ENCODE data around the gene PRR19.

PRR19 gene

GRCh38 chr19:42293540-42293939 lies 8.4 kb upstream of the PRR19 start:
- Histone ChIP-seq H3K36me3 (ENCODE audit: insufficient read depth, low read length) (peaks cover 74% of the 10 kb centered on the region), H3K4me3 (ENCODE audit: low read length) (no peak overlapping the region), H3K9me3 (replicated peaks; ENCODE audit: low read length) (no peaks in the 10 kb centered on the region), H3K27me3 (ENCODE audit: control insufficient read depth, insufficient read depth, low read length) (no peaks in the 10 kb centered on the region), H3K9ac (ENCODE audit: low read depth, low read length) (no peak overlapping the region), H3K4me2 (ENCODE audit: low read length) (no peak overlapping the region), H3K4me1 (ENCODE audit: control insufficient read depth, insufficient read depth, low read length) (no peaks in the 10 kb centered on the region)

GRCh38 chr19:42293948-42294347 lies 8.0 kb upstream of the PRR19 start:
- Histone ChIP-seq H3K4me3 (ENCODE audit: low read length) (no peak overlapping the region), H3K4me2 (ENCODE audit: low read length) (no peak overlapping the region), H3K4me1 (ENCODE audit: control insufficient read depth, insufficient read depth, low read length) (no peaks in the 10 kb centered on the region), H3K36me3 (ENCODE audit: insufficient read depth, low read length) (peaks cover 70% of the 10 kb centered on the region), H3K9ac (ENCODE audit: low read depth, low read length) (no peak overlapping the region), H3K27me3 (ENCODE audit: control insufficient read depth, insufficient read depth, low read length) (no peaks in the 10 kb centered on the region), H3K9me3 (replicated peaks; ENCODE audit: low read length) (no peaks in the 10 kb centered on the region)

GRCh38 chr19:42294471-42295137 lies 7.3 kb upstream of the PRR19 start:
- no peak overlapping the region for H3K9ac ChIP-seq (ENCODE audit: low read depth, low read length)
- peaks cover 63% of the 10 kb centered on the region for H3K36me3 ChIP-seq (ENCODE audit: insufficient read depth, low read length)
- no peak overlapping the region for H3K4me3 ChIP-seq (ENCODE audit: low read length)
- H3K27me3 ChIP-seq (ENCODE audit: control insufficient read depth, insufficient read depth, low read length): no peaks in the 10 kb centered on the region
- no peak overlapping the region for H3K4me2 ChIP-seq (ENCODE audit: low read length)
- no peaks in the 10 kb centered on the region for H3K4me1 ChIP-seq (ENCODE audit: control insufficient read depth, insufficient read depth, low read length)
- no peaks in the 10 kb centered on the region for H3K9me3 ChIP-seq (replicated peaks; ENCODE audit: low read length)

GRCh38 chr19:42295342-42295741 lies 6.6 kb upstream of the PRR19 start:
- Histone ChIP-seq H3K9ac (ENCODE audit: low read depth, low read length) (no peak overlapping the region), H3K4me2 (ENCODE audit: low read length) (no peak overlapping the region), H3K27me3 (ENCODE audit: control insufficient read depth, insufficient read depth, low read length) (no peaks in the 10 kb centered on the region), H3K4me3 (ENCODE audit: low read length) (no peak overlapping the region), H3K4me1 (ENCODE audit: control insufficient read depth, insufficient read depth, low read length) (no peaks in the 10 kb centered on the region), H3K36me3 (ENCODE audit: insufficient read depth, low read length) (peaks cover 56% of the 10 kb centered on the region), H3K9me3 (replicated peaks; ENCODE audit: low read length) (no peaks in the 10 kb centered on the region)

GRCh38 chr19:42295831-42296525 lies 6.0 kb upstream of the PRR19 start:
- H3K36me3 ChIP-seq (ENCODE audit: insufficient read depth, low read length): peaks cover 50% of the 10 kb centered on the region
- no peak overlapping the region for H3K4me2 ChIP-seq (ENCODE audit: low read length)
- no peak overlapping the region for H3K4me3 ChIP-seq (ENCODE audit: low read length)
- no peak overlapping the region for H3K9ac ChIP-seq (ENCODE audit: low read depth, low read length)
- no peaks in the 10 kb centered on the region for H3K4me1 ChIP-seq (ENCODE audit: control insufficient read depth, insufficient read depth, low read length)
- H3K9me3 ChIP-seq (replicated peaks; ENCODE audit: low read length): no peaks in the 10 kb centered on the region
- no peaks in the 10 kb centered on the region for H3K27me3 ChIP-seq (ENCODE audit: control insufficient read depth, insufficient read depth, low read length)

GRCh38 chr19:42297039-42297438 lies 4.9 kb upstream of the PRR19 start:
- peaks cover 40% of the 10 kb centered on the region for H3K36me3 ChIP-seq (ENCODE audit: insufficient read depth, low read length)
- no peak overlapping the region for H3K4me3 ChIP-seq (ENCODE audit: low read length)
- H3K9ac ChIP-seq (ENCODE audit: low read depth, low read length): no peak overlapping the region

GRCh38 chr19:42303101-42303464 lies 1.2 kb downstream of the PRR19 start:
- H3K27me3 ChIP-seq (ENCODE audit: control insufficient read depth, insufficient read depth, low read length): no peaks in the 10 kb centered on the region
- no peaks in the 10 kb centered on the region for H3K9me3 ChIP-seq (replicated peaks; ENCODE audit: low read length)
- H3K4me2 ChIP-seq (ENCODE audit: low read length): peak overlapping the region; percentile 98
- H3K36me3 ChIP-seq (ENCODE audit: insufficient read depth, low read length): no peaks in the 10 kb centered on the region
- no peak overlapping the region for H3K9ac ChIP-seq (ENCODE audit: low read depth, low read length)
- H3K4me1 ChIP-seq (ENCODE audit: control insufficient read depth, insufficient read depth, low read length): peaks cover 12% of the 10 kb centered on the region
- peak overlapping the region; percentile 85 for H3K4me3 ChIP-seq (ENCODE audit: low read length)

More at GRCh38 chr19:42297039-42297438, 4.9 kb upstream of the PRR19 start:
- Histone ChIP-seq H3K4me1 (ENCODE audit: control insufficient read depth, insufficient read depth, low read length) (peaks cover 7% of the 10 kb centered on the region), H3K27me3 (ENCODE audit: control insufficient read depth, insufficient read depth, low read length) (no peaks in the 10 kb centered on the region), H3K4me2 (ENCODE audit: low read length) (no peak overlapping the region), H3K9me3 (replicated peaks; ENCODE audit: low read length) (no peaks in the 10 kb centered on the region)

GRCh38 chr19:42303876-42304275 lies 1.9 kb downstream of the PRR19 start:
- no peak overlapping the region for H3K9ac ChIP-seq (ENCODE audit: low read depth, low read length)
- H3K4me1 ChIP-seq (ENCODE audit: control insufficient read depth, insufficient read depth, low read length): peaks cover 12% of the 10 kb centered on the region

GRCh38 chr19:42306646-42307045 lies 4.7 kb downstream of the PRR19 start:
- H3K27me3 ChIP-seq (ENCODE audit: control insufficient read depth, insufficient read depth, low read length): peaks cover 9% of the 10 kb centered on the region
- no peaks in the 10 kb centered on the region for H3K36me3 ChIP-seq (ENCODE audit: insufficient read depth, low read length)
- H3K4me2 ChIP-seq (ENCODE audit: low read length): no peak overlapping the region
- H3K9me3 ChIP-seq (replicated peaks; ENCODE audit: low read length): no peaks in the 10 kb centered on the region
- peaks cover 8% of the 10 kb centered on the region for H3K4me1 ChIP-seq (ENCODE audit: control insufficient read depth, insufficient read depth, low read length)
- no peak overlapping the region for H3K4me3 ChIP-seq (ENCODE audit: low read length)
- no peak overlapping the region for H3K9ac ChIP-seq (ENCODE audit: low read depth, low read length)

More at GRCh38 chr19:42303876-42304275, 1.9 kb downstream of the PRR19 start:
- Histone ChIP-seq H3K4me3 (ENCODE audit: low read length) (no peak overlapping the region), H3K4me2 (ENCODE audit: low read length) (no peak overlapping the region), H3K36me3 (ENCODE audit: insufficient read depth, low read length) (no peaks in the 10 kb centered on the region), H3K9me3 (replicated peaks; ENCODE audit: low read length) (no peaks in the 10 kb centered on the region), H3K27me3 (ENCODE audit: control insufficient read depth, insufficient read depth, low read length) (no peaks in the 10 kb centered on the region)

GRCh38 chr19:42309686-42310085 lies 7.8 kb downstream of the PRR19 start:
- Histone ChIP-seq H3K4me3 (ENCODE audit: low read length) (no peak overlapping the region), H3K27me3 (ENCODE audit: control insufficient read depth, insufficient read depth, low read length) (peaks cover 38% of the 10 kb centered on the region), H3K4me1 (ENCODE audit: control insufficient read depth, insufficient read depth, low read length) (peaks cover 8% of the 10 kb centered on the region), H3K36me3 (ENCODE audit: insufficient read depth, low read length) (no peaks in the 10 kb centered on the region), H3K9ac (ENCODE audit: low read depth, low read length) (no peak overlapping the region), H3K4me2 (ENCODE audit: low read length) (no peak overlapping the region), H3K9me3 (replicated peaks; ENCODE audit: low read length) (no peaks in the 10 kb centered on the region)

- H3K4me2 ChIP-seq (ENCODE audit: low read length): no peak overlapping the region
- H3K36me3 ChIP-seq (ENCODE audit: insufficient read depth, low read length): no peaks in the 10 kb centered on the region
- no peak overlapping the region for H3K9ac ChIP-seq (ENCODE audit: low read depth, low read length)
- H3K4me3 ChIP-seq (ENCODE audit: low read length): no peak overlapping the region
- no peaks in the 10 kb centered on the region for H3K9me3 ChIP-seq (replicated peaks; ENCODE audit: low read length)
- peaks cover 12% of the 10 kb centered on the region for H3K4me1 ChIP-seq (ENCODE audit: control insufficient read depth, insufficient read depth, low read length)
- H3K27me3 ChIP-seq (ENCODE audit: control insufficient read depth, insufficient read depth, low read length): peaks cover 43% of the 10 kb centered on the region
Measured at GRCh38 chr19:42311657-42312056, 9.7 kb downstream of the PRR19 start.

- H3K4me3 ChIP-seq (ENCODE audit: low read length): no peak overlapping the region
- H3K36me3 ChIP-seq (ENCODE audit: insufficient read depth, low read length): no peaks in the 10 kb centered on the region
- H3K9ac ChIP-seq (ENCODE audit: low read depth, low read length): no peak overlapping the region
- H3K4me2 ChIP-seq (ENCODE audit: low read length): no peak overlapping the region
- H3K4me1 ChIP-seq (ENCODE audit: control insufficient read depth, insufficient read depth, low read length): peaks cover 19% of the 10 kb centered on the region
- H3K27me3 ChIP-seq (ENCODE audit: control insufficient read depth, insufficient read depth, low read length): peaks cover 43% of the 10 kb centered on the region
- no peaks in the 10 kb centered on the region for H3K9me3 ChIP-seq (replicated peaks; ENCODE audit: low read length)
Measured at GRCh38 chr19:42312370-42312769, 10.4 kb downstream of the PRR19 start.
